Keratinocyte (primary cell): ENCODE data around the gene MPLKIP. TPM values are rescaled to one million over a fixed set of nuclear protein-coding genes. Genes with fewer than 3 reads are reported as not detected.
"Not testable (repeated sequence)": the region's sequence is repeated elsewhere in the genome, so short reads cannot be mapped to it uniquely, and the experiment has no call there.

ENCODE experiments used
- DNase-seq: peaks from one replicate; pipeline ENCODE4 v3.0.0-alpha.2; 2011; ENCODE audit warnings: low read depth, missing footprints, low spot score
- FAIRE-seq: peaks from 2 replicates; lab custom pipeline; 2011; peaks lifted over from hg19 to GRCh38; lab: Jason Lieb, UNC
- H2AFZ ChIP-seq: 2 replicates; pipeline ENCODE4 v1.6.0; 2012; ENCODE audit warnings: low read length, control low read depth, inconsistent platforms; ENCODE audit not compliant: control insufficient read depth
- H3K27ac ChIP-seq: 2 replicates; pipeline ENCODE4 v1.5.1; 2011; ENCODE audit warnings: low read length; ENCODE audit not compliant: control insufficient read depth, insufficient read depth
- H3K27me3 ChIP-seq: 3 replicates; pipeline ENCODE4 v1.6.0; 2011; ENCODE audit warnings: low read length; ENCODE audit not compliant: control insufficient read depth, insufficient read depth; ENCODE audit errors: extremely low read depth
- H3K36me3 ChIP-seq, 2 experiments: 2 replicates in 1 of 2; 3 replicates in 1 of 2; pipeline ENCODE4 v1.5.1; 2011; ENCODE audit warnings: low read length in 2 of 2, mild to moderate bottlenecking in 1 of 2; ENCODE audit not compliant: control insufficient read depth in 2 of 2, insufficient read depth in 2 of 2; ENCODE audit errors: extremely low read depth in 1 of 2
- H3K4me1 ChIP-seq: 3 replicates; pipeline ENCODE4 v1.5.1; 2011; ENCODE audit warnings: low read length; ENCODE audit not compliant: control insufficient read depth, insufficient read depth; ENCODE audit errors: extremely low read depth
- H3K4me2 ChIP-seq: 3 replicates; pipeline ENCODE4 v1.6.0; 2011; ENCODE audit warnings: low read depth, low read length; ENCODE audit not compliant: control insufficient read depth, insufficient read depth; ENCODE audit errors: extremely low read depth
- H3K4me3 ChIP-seq, 3 experiments: fragments of 200-600 bp in 1 of 3; sonication (generic) in 1 of 3; 2 replicates in 2 of 3; 3 replicates in 1 of 3; pipeline ENCODE4 v1.5.1; 2011 to 2016; ENCODE audit warnings: low read length in 3 of 3, mild to moderate bottlenecking in 3 of 3, control low read depth in 2 of 3, inconsistent platforms in 1 of 3, low read depth in 1 of 3, mixed read lengths in 1 of 3, mixed run types in 1 of 3, moderate library complexity in 1 of 3; ENCODE audit not compliant: control insufficient read depth in 2 of 3, insufficient read depth in 2 of 3; ENCODE audit errors: extremely low read depth in 1 of 3
- H3K79me2 ChIP-seq: 2 replicates; pipeline ENCODE4 v1.6.0; 2012; ENCODE audit warnings: low read length; ENCODE audit not compliant: control insufficient read depth, insufficient read depth
- H3K9ac ChIP-seq: 3 replicates; pipeline ENCODE4 v1.6.0; 2011; ENCODE audit warnings: low read length; ENCODE audit not compliant: control insufficient read depth, insufficient read depth; ENCODE audit errors: extremely low read depth
- H3K9me1 ChIP-seq: 3 replicates; pipeline ENCODE4 v1.6.0; 2011; ENCODE audit warnings: low read length; ENCODE audit not compliant: control insufficient read depth, insufficient read depth; ENCODE audit errors: extremely low read depth
- H3K9me3 ChIP-seq: 2 replicates; pipeline ENCODE4 v1.5.1; 2012; ENCODE audit warnings: low read depth, low read length; ENCODE audit not compliant: control insufficient read depth
- H4K20me1 ChIP-seq: 3 replicates; pipeline ENCODE4 v1.6.0; 2011; ENCODE audit warnings: low read length; ENCODE audit not compliant: control insufficient read depth, insufficient read depth; ENCODE audit errors: extremely low read depth
- EZH2 ChIP-seq: IDR thresholded peaks from one replicate; pipeline ENCODE4 v1.6.1; 2012; ENCODE audit warnings: inconsistent platforms, mild to moderate bottlenecking, low read length, moderate library complexity
- dilution Hi-C: fragments of 300-500 bp; cut with MboI; formaldehyde crosslinking; loops from one replicate; pipeline ENCODE4 v1.7.0; 2020; ENCODE audit warnings: low sequenced_read_pairs; ENCODE audit not compliant: extremely low pct_ligation_motif_present
- polyA plus RNA-seq, 5 experiments: library from polyadenylated mRNA; depleted of rRNA in 3 of 5; stranded (reverse) in 3 of 5; stranded (forward) in 1 of 5; unstranded in 1 of 5; fragments of >200 nt; gene quantifications; 1 replicate in 1 of 5; 2 replicates in 3 of 5; 3 replicates in 1 of 5; pipeline versions ENCODE4 v1.2.1 to v1.2.3, GENCODE V29; 2011 to 2012; ENCODE audit warnings: missing spikeins in 2 of 5, low read depth in 1 of 5, low replicate concordance in 1 of 5
- TF ChIP-seq, protein P1 (sequence below), 3 experiments: IDR thresholded peaks in 1 of 3; conservative IDR thresholded peaks in 1 of 3; optimal IDR thresholded peaks in 1 of 3; 2 replicates in 2 of 3; 3 replicates in 1 of 3; pipeline versions ENCODE3 to v1.5.1; 2011; ENCODE audit warnings: low read length in 3 of 3, mild to moderate bottlenecking in 3 of 3, moderate library complexity in 2 of 3, control low read depth in 1 of 3, inconsistent platforms in 1 of 3; ENCODE audit not compliant: insufficient read depth in 2 of 3; ENCODE audit errors: extremely low read depth in 1 of 3

Gene MPLKIP
- polyA plus RNA-seq, 1 donor (not counting 4 experiments of a cell fraction or from before 2014, with no cell fraction given), result 43.3 TPM

DNA sequence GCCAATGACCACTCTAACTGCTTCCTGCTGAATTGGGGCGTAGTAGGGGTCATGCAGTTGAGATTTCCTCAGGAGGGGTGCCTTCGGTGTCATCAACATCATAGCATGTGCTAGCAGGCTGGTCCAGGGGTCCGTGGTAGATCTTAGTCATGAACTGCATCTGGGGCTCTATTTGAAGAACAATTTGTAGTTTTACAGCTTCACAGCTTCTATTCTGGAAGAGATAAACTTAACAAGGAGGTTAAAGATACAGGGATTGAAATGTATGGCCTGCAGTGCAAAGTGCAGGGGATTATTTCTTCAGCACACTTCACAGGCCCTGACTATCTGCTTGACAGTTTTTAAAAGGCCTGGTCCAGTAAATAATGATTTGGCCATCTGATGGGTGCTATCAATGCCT is 33.8 kb upstream of the MPLKIP start:
- FAIRE-seq, H4K20me1 ChIP-seq, H2AFZ ChIP-seq, H3K79me2 ChIP-seq, H3K4me1 ChIP-seq, H3K4me3 ChIP-seq, dilution Hi-C loops, H3K27me3 ChIP-seq, H3K9ac ChIP-seq, H3K9me3 ChIP-seq, H3K27ac ChIP-seq, H3K4me2 ChIP-seq, DNase-seq, H3K36me3 ChIP-seq, H3K9me1 ChIP-seq: not testable (repeated sequence)

DNA sequence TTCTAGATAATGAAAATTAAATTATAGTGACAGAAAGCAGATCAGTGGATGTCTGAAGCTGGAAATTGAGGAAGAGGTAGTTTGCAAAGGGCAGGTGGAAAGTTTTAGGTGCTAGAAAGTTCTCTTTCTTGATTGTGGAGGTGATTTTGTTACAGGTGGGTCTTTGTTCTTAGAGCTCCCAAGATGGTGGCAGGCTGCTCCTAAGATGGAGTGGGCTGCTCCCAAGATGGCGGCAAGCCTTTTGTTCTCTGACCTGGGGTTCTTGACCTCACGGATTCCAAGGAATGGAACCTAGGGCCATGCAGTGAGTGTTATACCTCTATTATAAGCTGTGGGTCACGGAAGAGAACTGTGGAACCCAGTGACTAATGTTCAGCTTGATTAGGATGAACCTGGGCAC is 32.9 kb upstream of the MPLKIP start:
- DNase-seq, result no peak
- Histone ChIP-seq H3K4me3 (no peak overlapping the region), H3K4me2 (no peak overlapping the region), H3K9me3 (no peaks in the 10 kb centered on the region), H4K20me1 (no peaks in the 10 kb centered on the region), H3K9ac (no peak overlapping the region), H3K9me1 (no peaks in the 10 kb centered on the region), H3K27me3 (no peaks in the 10 kb centered on the region), H3K79me2 (no peaks in the 10 kb centered on the region), H2AFZ (no peak overlapping the region), H3K36me3 (no peaks in the 10 kb centered on the region), H3K27ac (no peak overlapping the region), H3K4me1 (no peaks in the 10 kb centered on the region)
- TF ChIP-seq, protein P1, sequence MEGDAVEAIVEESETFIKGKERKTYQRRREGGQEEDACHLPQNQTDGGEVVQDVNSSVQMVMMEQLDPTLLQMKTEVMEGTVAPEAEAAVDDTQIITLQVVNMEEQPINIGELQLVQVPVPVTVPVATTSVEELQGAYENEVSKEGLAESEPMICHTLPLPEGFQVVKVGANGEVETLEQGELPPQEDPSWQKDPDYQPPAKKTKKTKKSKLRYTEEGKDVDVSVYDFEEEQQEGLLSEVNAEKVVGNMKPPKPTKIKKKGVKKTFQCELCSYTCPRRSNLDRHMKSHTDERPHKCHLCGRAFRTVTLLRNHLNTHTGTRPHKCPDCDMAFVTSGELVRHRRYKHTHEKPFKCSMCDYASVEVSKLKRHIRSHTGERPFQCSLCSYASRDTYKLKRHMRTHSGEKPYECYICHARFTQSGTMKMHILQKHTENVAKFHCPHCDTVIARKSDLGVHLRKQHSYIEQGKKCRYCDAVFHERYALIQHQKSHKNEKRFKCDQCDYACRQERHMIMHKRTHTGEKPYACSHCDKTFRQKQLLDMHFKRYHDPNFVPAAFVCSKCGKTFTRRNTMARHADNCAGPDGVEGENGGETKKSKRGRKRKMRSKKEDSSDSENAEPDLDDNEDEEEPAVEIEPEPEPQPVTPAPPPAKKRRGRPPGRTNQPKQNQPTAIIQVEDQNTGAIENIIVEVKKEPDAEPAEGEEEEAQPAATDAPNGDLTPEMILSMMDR (optimal IDR thresholded peaks at IDR 0.05 in 1 of 3, IDR thresholded peaks at IDR 0.05 in 1 of 3, conservative IDR thresholded peaks at IDR 0.05 in 1 of 3; ENCODE audit: extremely low read depth in 1 of 3, insufficient read depth in 2 of 3, low read length in 3 of 3), result no peak
- TF ChIP-seq EZH2, result no peak
- no peak for FAIRE-seq
- dilution Hi-C loops, result no loop called here

DNA sequence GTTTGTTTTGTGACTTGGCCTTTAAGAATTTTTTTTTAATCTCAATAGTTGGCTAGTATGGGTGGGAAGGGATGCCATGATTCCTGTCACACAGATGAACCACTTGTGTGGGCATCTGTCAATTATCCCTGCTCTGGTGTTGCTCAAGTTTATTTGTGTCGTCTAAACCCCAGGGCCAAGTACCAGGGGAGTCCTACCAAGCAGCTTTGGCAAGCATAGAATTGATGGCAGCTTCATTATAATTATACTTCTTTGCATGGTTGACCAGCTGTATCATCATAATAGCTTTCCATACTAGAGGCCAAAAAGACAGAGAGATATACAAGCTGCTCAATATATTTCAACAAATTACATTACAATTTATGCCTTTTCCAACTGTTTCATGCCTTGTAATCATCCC is 30.8 kb upstream of the MPLKIP start:
- FAIRE-seq (no peak), DNase-seq (no peak)
- Histone ChIP-seq H3K36me3 (no peaks in the 10 kb centered on the region), H2AFZ (no peak overlapping the region), H3K9me1 (no peaks in the 10 kb centered on the region), H3K79me2 (no peaks in the 10 kb centered on the region), H3K9ac (no peak overlapping the region), H3K27ac (no peak overlapping the region), H3K4me1 (no peaks in the 10 kb centered on the region), H3K4me3 (no peak overlapping the region), H3K27me3 (no peaks in the 10 kb centered on the region), H3K9me3 (no peaks in the 10 kb centered on the region), H4K20me1 (no peaks in the 10 kb centered on the region), H3K4me2 (no peak overlapping the region)
- no peak for TF ChIP-seq EZH2
- TF ChIP-seq, protein P1 (optimal IDR thresholded peaks at IDR 0.05 in 1 of 3, IDR thresholded peaks at IDR 0.05 in 1 of 3, conservative IDR thresholded peaks at IDR 0.05 in 1 of 3; ENCODE audit: extremely low read depth in 1 of 3, insufficient read depth in 2 of 3, low read length in 3 of 3), result no peak
- dilution Hi-C loops, result no loop called here
